Measurements from ENCODE around the gene KCNA1. TPM values are rescaled to one million over a fixed set of nuclear protein-coding genes. Genes with fewer than 3 reads are reported as not detected.

Gene KCNA1
- total RNA-seq, 1 experiment from 2014 or later = 0.98 TPM

- H2BK15ac ChIP-seq (ENCODE audit: low read depth, low read length) = no peak overlapping the region
- no peak overlapping the region for H3K14ac ChIP-seq (ENCODE audit: insufficient read depth, low read length)
- no peak overlapping the region for H2BK5ac ChIP-seq (ENCODE audit: insufficient read length, low read length)
- no peaks in the 10 kb centered on the region for H4K20me1 ChIP-seq (ENCODE audit: control insufficient read depth, insufficient read depth, insufficient read length)
- no peak overlapping the region for H3K23ac ChIP-seq (ENCODE audit: insufficient read length, low read depth, low read length)
- Mint-ChIP-seq H3K9me3 (no peaks in the 10 kb centered on the region), H3K4me3 (no peak overlapping the region), H3K4me1 (no peaks in the 10 kb centered on the region), H3K27me3 (ENCODE audit: low read depth) (peaks cover 47% of the 10 kb centered on the region), H3K27ac (no peak overlapping the region), H3K36me3 (ENCODE audit: insufficient read depth in 1 of 3, low read depth in 3 of 3) (no peaks in the 10 kb centered on the region)
- no peak overlapping the region for H2AK5ac ChIP-seq (ENCODE audit: insufficient read length, low read length)
- WGBS (ENCODE audit: extremely low coverage, insufficient read length, low lambda C conversion rate) = no CpG with 5 or more reads among the region's 5 CpGs
- no peak overlapping the region for H2BK120ac ChIP-seq (ENCODE audit: low read depth, low read length, poor library complexity, severe bottlenecking)
- no peak overlapping the region for H3T11ph ChIP-seq (ENCODE audit: low read length)
- no peaks in the 10 kb centered on the region for H3K4me1 ChIP-seq (ENCODE audit: insufficient read depth, low read length)
- H3K9me3 ChIP-seq (ENCODE audit: control insufficient read depth, low read depth, low read length) = no peaks in the 10 kb centered on the region
- no peak overlapping the region for H4K5ac ChIP-seq (ENCODE audit: insufficient read length, low read depth, low read length)
- no peaks in the 10 kb centered on the region for H3K27me3 ChIP-seq (ENCODE audit: insufficient read depth, low read length)
- H3K27ac ChIP-seq (ENCODE audit: insufficient read length, low read depth, low read length) = no peak overlapping the region
- DNase-seq = no peak
- no peaks in the 10 kb centered on the region for H3K79me2 ChIP-seq (ENCODE audit: insufficient read depth, low read length)
- H3K23me2 ChIP-seq (ENCODE audit: insufficient read length, low read depth, low read length, poor library complexity, severe bottlenecking) = no peaks in the 10 kb centered on the region
- no peak overlapping the region for H3K4ac ChIP-seq (ENCODE audit: low read depth, low read length)
- no peak overlapping the region for H4K8ac ChIP-seq (replicated peaks; ENCODE audit: insufficient read length, low read depth, low read length)
- H2BK20ac ChIP-seq (ENCODE audit: low read depth, low read length, poor library complexity, severe bottlenecking) = no peak overlapping the region
- no peak overlapping the region for H4K91ac ChIP-seq (ENCODE audit: insufficient read length, low read depth, low read length)
- no peak overlapping the region for H3K56ac ChIP-seq (ENCODE audit: insufficient read length, low read depth, low read length)
- H2AFZ ChIP-seq (ENCODE audit: low read length) = no peak overlapping the region
- H3K18ac ChIP-seq (ENCODE audit: insufficient read length, low read depth, low read length) = no peak overlapping the region
- H3K79me1 ChIP-seq (ENCODE audit: insufficient read depth, low read depth, low read length, poor library complexity, severe bottlenecking) = no peaks in the 10 kb centered on the region
- no peak overlapping the region for H3K9ac ChIP-seq (ENCODE audit: extremely low read depth, insufficient read length, low read length)
- no peak overlapping the region for H3K4me2 ChIP-seq (ENCODE audit: insufficient read depth, insufficient read length, low read length)
- no peak overlapping the region for H2BK12ac ChIP-seq (ENCODE audit: insufficient read length, low read depth, low read length)
- TF ChIP-seq, protein P1, sequence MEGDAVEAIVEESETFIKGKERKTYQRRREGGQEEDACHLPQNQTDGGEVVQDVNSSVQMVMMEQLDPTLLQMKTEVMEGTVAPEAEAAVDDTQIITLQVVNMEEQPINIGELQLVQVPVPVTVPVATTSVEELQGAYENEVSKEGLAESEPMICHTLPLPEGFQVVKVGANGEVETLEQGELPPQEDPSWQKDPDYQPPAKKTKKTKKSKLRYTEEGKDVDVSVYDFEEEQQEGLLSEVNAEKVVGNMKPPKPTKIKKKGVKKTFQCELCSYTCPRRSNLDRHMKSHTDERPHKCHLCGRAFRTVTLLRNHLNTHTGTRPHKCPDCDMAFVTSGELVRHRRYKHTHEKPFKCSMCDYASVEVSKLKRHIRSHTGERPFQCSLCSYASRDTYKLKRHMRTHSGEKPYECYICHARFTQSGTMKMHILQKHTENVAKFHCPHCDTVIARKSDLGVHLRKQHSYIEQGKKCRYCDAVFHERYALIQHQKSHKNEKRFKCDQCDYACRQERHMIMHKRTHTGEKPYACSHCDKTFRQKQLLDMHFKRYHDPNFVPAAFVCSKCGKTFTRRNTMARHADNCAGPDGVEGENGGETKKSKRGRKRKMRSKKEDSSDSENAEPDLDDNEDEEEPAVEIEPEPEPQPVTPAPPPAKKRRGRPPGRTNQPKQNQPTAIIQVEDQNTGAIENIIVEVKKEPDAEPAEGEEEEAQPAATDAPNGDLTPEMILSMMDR (conservative IDR thresholded peaks at IDR 0.05) = no peak
Measured at GRCh38 chr12:4891866-4892265, 17.8 kb upstream of the KCNA1 start.
